Uterus (tissue), 4 donors: ENCODE measurements around the gene UAP1. TPM values are rescaled to one million over a fixed set of nuclear protein-coding genes. Genes with fewer than 3 reads are reported as not detected.
"Not testable (repeated sequence)": the region's sequence is repeated elsewhere in the genome, so short reads cannot be mapped to it uniquely, and the experiment has no call there.

Experiments
- DNase-seq, 2 donors: peaks; one replicate each; pipeline ENCODE4 v3.0.0-alpha.2; 2019 to 2020
- H3K27ac ChIP-seq, 2 donors: fragments of 200-600 bp; sonication (generic); 1 replicate in 1 of 2; 2 replicates in 1 of 2; pipeline ENCODE4 v1.5.1; 2016 to 2018
- H3K27me3 ChIP-seq, 2 donors: fragments of 200-600 bp; sonication (generic); one replicate each; pipeline ENCODE4 v1.5.1; 2018 to 2019; ENCODE audit warnings: control low read depth in 1 of 2
- H3K36me3 ChIP-seq, 2 donors: fragments of 200-600 bp; sonication (generic); one replicate each; pipeline ENCODE4 v1.5.1; 2019; ENCODE audit warnings: control low read depth in 1 of 2
- H3K4me1 ChIP-seq, 2 donors: fragments of 200-600 bp; sonication (generic); one replicate each; pipeline ENCODE4 v1.5.1; 2018 to 2019; ENCODE audit warnings: control low read depth in 1 of 2
- H3K4me3 ChIP-seq, 2 donors: fragments of 200-600 bp; sonication (generic); 1 replicate in 1 of 2; 2 replicates in 1 of 2; pipeline ENCODE4 v1.5.1; 2018 to 2019; ENCODE audit warnings: mild to moderate bottlenecking in 1 of 2
- H3K9me3 ChIP-seq, 2 donors: fragments of 200-600 bp; sonication (generic); one replicate each; pipeline ENCODE4 v1.5.1; 2019; ENCODE audit warnings: control low read depth in 1 of 2
- POLR2A ChIP-seq, 2 donors: fragments of 450-650 bp; IDR thresholded peaks; one replicate each; pipeline ENCODE4 v1.6.1; 2016; ENCODE audit warnings: antibody characterized with exemption in 2 of 2, mild to moderate bottlenecking in 1 of 2, moderate library complexity in 1 of 2
- intact Hi-C: fragments of 100-400 bp; cut with DNase I; formaldehyde crosslinking; loops from one replicate; pipeline ENCODE4 v1.15.1; 2023; ENCODE audit warnings: low total_unique reads
- total RNA-seq, 4 donors: library from RNA; depleted of rRNA in 3 of 4; stranded (reverse); fragments of >200 nt in 3 of 4; gene quantifications; one replicate each; pipeline versions ENCODE4 v1.1.0 to v1.2.4, GENCODE V29; 2014 to 2023
- TF ChIP-seq, protein P1 (sequence below), 4 experiments: fragments of 200-600 bp in 2 of 4; fragments of 450-650 bp in 2 of 4; sonication (generic) in 2 of 4; IDR thresholded peaks; one replicate each; pipeline ENCODE4 v1.5.1; 2016 to 2019; ENCODE audit warnings: antibody characterized with exemption in 4 of 4, mild to moderate bottlenecking in 2 of 4, moderate library complexity in 1 of 4
- donor health status: DM: yes; HTN: yes; CAD: no.

The UAP1 gene
- total RNA-seq, 4 donors from 2014 or later = 17.7 to 66.5 (median 55.0) TPM

DNA sequence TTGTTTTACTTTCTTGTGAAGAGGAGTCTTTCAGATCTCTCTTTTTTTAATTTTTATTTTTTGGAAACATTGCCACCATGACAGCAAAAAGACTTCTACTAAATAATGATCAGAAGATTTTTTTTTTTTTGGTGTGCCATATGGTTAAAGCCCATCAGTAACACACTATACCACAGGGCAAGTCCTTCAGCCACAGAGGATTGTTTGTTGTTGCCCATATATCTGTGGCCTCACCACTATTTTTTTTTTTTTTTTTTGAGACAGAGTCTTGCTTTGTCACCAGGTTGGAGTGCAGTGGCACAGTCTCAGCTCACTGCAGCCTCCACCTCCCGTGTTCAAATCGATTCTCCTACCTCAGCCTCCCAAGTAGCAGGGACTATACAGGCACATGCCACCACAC lies 29.2 kb downstream of the UAP1 start:
- TF ChIP-seq, protein P1, sequence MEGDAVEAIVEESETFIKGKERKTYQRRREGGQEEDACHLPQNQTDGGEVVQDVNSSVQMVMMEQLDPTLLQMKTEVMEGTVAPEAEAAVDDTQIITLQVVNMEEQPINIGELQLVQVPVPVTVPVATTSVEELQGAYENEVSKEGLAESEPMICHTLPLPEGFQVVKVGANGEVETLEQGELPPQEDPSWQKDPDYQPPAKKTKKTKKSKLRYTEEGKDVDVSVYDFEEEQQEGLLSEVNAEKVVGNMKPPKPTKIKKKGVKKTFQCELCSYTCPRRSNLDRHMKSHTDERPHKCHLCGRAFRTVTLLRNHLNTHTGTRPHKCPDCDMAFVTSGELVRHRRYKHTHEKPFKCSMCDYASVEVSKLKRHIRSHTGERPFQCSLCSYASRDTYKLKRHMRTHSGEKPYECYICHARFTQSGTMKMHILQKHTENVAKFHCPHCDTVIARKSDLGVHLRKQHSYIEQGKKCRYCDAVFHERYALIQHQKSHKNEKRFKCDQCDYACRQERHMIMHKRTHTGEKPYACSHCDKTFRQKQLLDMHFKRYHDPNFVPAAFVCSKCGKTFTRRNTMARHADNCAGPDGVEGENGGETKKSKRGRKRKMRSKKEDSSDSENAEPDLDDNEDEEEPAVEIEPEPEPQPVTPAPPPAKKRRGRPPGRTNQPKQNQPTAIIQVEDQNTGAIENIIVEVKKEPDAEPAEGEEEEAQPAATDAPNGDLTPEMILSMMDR (IDR thresholded peaks at IDR 0.05) = no peak
- TF ChIP-seq POLR2A (IDR thresholded peaks at IDR 0.05) = no peak
- Histone ChIP-seq H3K9me3 (no peaks in the 10 kb centered on the region), H3K27me3 (no peaks in the 10 kb centered on the region), H3K36me3 (no peaks in the 10 kb centered on the region), H3K4me1 (no peaks in the 10 kb centered on the region), H3K4me3 (no peak overlapping the region), H3K27ac (no peak overlapping the region)
- no peak for DNase-seq
- intact Hi-C loops = no loop called here

DNA sequence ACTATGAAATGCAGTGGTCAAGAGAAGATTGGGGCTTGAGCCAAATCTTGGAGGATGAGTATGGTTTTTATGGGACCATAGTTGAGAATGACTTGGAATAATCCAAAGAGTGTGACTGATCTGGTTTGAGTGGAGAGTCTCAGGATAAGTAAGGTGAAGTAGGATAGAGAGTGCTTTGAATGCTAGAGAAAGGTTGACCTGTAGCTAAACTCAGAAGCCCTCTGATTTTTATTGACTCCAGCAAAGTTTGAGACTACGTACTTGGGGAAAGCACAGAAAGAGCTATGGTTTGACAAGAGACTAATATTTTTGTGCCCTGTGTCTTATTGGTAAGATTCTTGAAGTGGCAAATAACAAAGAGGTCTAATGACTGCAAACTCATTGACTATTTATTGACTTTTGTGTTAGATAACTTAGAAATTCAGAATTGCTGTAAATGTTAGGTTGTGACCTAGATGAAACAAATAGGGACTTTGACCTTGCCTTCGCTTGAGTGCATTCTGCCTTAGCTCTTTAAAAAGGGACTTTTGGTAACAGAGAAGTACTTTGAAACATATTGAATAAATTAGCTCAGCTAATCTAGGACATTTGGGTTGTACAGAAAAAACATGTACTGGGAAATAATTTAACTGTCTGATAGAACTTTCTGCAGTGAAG lies 35.1 kb downstream of the UAP1 start:
- intact Hi-C loops = no loop called here
- DNase-seq = no peak
- no peak overlapping the region for H3K27ac ChIP-seq
- no peak for TF ChIP-seq POLR2A (IDR thresholded peaks at IDR 0.05)
- TF ChIP-seq, protein P1 (IDR thresholded peaks at IDR 0.05) = no peak
- H3K27me3 ChIP-seq = no peaks in the 10 kb centered on the region
- H3K36me3 ChIP-seq = no peaks in the 10 kb centered on the region
- H3K4me3 ChIP-seq = no peak overlapping the region
- no peaks in the 10 kb centered on the region for H3K4me1 ChIP-seq
- no peaks in the 10 kb centered on the region for H3K9me3 ChIP-seq

DNA sequence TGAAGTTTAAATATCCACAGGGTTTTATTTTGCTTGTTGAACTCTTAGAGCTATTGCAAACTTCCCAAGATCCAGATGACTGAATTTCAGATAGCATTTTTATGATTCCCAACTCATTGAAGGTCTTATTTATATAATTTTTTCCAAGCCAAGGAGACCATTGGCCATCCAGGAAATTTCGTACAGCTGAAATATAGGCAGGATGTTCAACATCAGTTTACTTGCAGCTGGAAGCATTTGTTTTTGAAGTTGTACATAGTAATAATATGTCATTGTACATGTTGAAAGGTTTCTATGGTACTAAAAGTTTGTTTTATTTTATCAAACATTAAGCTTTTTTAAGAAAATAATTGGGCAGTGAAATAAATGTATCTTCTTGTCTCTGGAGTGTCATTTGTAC lies 37.9 kb downstream of the UAP1 start:
- no peaks in the 10 kb centered on the region for H3K27me3 ChIP-seq
- no peak overlapping the region for H3K4me3 ChIP-seq
- H3K9me3 ChIP-seq = no peaks in the 10 kb centered on the region
- no peak for DNase-seq
- H3K4me1 ChIP-seq = no peaks in the 10 kb centered on the region
- intact Hi-C loops = no loop called here
- H3K36me3 ChIP-seq = no peaks in the 10 kb centered on the region
- TF ChIP-seq, protein P1 (IDR thresholded peaks at IDR 0.05) = no peak
- no peak for TF ChIP-seq POLR2A (IDR thresholded peaks at IDR 0.05)
- H3K27ac ChIP-seq = no peak overlapping the region

DNA sequence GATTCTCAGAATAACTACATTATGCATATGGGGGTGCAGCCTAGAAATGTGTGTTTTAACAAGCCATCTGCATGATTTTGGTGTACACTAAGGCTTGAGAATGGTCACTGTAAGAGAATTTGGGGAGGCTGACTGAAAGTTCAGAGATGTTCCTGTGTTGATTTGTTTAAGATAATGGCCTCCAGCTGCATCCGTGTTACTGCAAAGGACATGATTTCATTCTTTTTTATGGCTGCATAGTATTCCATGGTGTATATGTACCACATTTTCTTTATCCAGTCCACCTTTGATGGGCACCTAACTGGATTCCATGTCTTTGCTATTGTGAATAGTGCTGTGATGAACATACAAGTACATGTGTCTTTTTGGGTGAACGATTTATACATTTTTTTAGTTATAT lies 41.6 kb downstream of the UAP1 start:
- H3K9me3 ChIP-seq, H3K27me3 ChIP-seq, H3K4me1 ChIP-seq, H3K27ac ChIP-seq, DNase-seq, intact Hi-C loops, H3K36me3 ChIP-seq, H3K4me3 ChIP-seq: not testable (repeated sequence)

DNA sequence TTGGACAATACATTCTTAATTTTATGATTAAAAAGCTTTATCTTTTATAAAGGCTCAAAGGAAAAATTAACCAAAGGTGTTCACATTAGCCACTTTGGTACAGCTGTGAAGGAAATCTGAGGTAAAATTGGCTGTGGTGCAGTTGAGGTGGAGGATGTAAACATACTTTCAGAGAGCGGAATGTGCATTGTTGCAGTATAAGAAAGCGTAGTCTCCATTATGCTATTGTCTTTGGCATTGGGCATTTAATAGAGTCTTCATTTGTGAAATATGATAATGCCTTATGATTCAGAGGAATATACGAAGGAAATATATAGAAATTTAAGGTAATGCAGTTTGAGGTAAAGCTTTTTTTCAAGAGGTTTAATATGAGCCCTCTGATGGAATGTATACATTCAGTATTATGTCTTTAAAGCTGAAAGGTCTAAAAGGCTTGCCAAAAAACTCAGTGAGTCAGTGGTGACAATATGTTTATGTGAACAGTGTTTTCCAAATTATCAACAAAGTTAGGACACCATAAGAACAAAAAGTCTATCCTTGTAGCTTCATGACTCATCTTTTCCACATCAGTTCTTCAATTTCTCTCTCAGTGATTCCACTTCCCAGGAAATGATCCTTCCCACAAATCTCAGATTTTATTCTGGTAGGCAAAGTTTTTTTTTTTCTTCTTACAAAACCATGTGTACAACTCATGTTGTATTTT lies 43.9 kb downstream of the UAP1 start:
- Histone ChIP-seq H3K4me1 (no peaks in the 10 kb centered on the region), H3K9me3 (no peaks in the 10 kb centered on the region), H3K36me3 (no peaks in the 10 kb centered on the region), H3K27ac (no peak overlapping the region), H3K4me3 (no peak overlapping the region), H3K27me3 (no peaks in the 10 kb centered on the region)
- intact Hi-C loops = no loop called here
- TF ChIP-seq POLR2A (IDR thresholded peaks at IDR 0.05) = no peak
- TF ChIP-seq, protein P1 (IDR thresholded peaks at IDR 0.05) = no peak
- DNase-seq = no peak
